Naive thymus-derived CD4-positive, alpha-beta T cell (primary cell): ENCODE measurements around the gene CALD1. TPM values are rescaled to one million over a fixed set of nuclear protein-coding genes. Genes with fewer than 3 reads are reported as not detected.
A peak's percentile ranks its signal among the peaks of the same experiment; 100 is the strongest.

ENCODE experiments used
- ATAC-seq: fragments of 150-1000 bp; cut with Tn5 transposase; 2 replicates; pipeline ENCODE4 v1.10.0; 2021; ENCODE audit warnings: mild to moderate bottlenecking, moderate library complexity
- CTCF ChIA-PET: fragments of 350-600 bp; sonication (Branson Sonifier 250); formaldehyde crosslinking; loops from one replicate; lab custom pipeline; 2021; ENCODE audit warnings: antibody characterized with exemption; lab: Charles Lee
- POLR2A ChIA-PET: fragments of 350-600 bp; sonication (Branson Sonifier 250); formaldehyde crosslinking; loops from one replicate; lab custom pipeline; 2021; ENCODE audit warnings: antibody characterized with exemption, inconsistent platforms; lab: Charles Lee
- DNase-seq, 9 donors: peaks; one replicate each; pipeline versions ENCODE4 v3.0.0 to v3.0.0-alpha.2; 2020 to 2022; ENCODE audit warnings: mixed read lengths in 1 of 9
- H3K27ac ChIP-seq: one replicate; pipeline ENCODE4 v1.7.0; 2013; ENCODE audit warnings: mild to moderate bottlenecking, low read depth, low read length, moderate library complexity
- H3K27me3 ChIP-seq, 2 donors: one replicate each; pipeline ENCODE4 v1.7.0; 2013; ENCODE audit warnings: low read length in 2 of 2, mild to moderate bottlenecking in 2 of 2, moderate library complexity in 2 of 2; ENCODE audit not compliant: control insufficient read depth in 2 of 2, insufficient read depth in 2 of 2
- H3K36me3 ChIP-seq, 3 experiments: 1 replicate in 2 of 3; 2 replicates in 1 of 3; pipeline ENCODE4 v1.7.0; 2013; ENCODE audit warnings: low read length in 3 of 3, mild to moderate bottlenecking in 3 of 3, moderate library complexity in 1 of 3; ENCODE audit not compliant: insufficient read depth in 3 of 3, control insufficient read depth in 2 of 3
- H3K4me1 ChIP-seq, 2 donors: one replicate each; pipeline ENCODE4 v1.7.0; 2013; ENCODE audit warnings: low read length in 2 of 2, mild to moderate bottlenecking in 2 of 2, moderate library complexity in 1 of 2; ENCODE audit not compliant: control insufficient read depth in 2 of 2, insufficient read depth in 2 of 2
- H3K4me3 ChIP-seq: 2 replicates; pipeline ENCODE4 v1.7.0; 2013; ENCODE audit warnings: mild to moderate bottlenecking, low read length
- H3K9me3 ChIP-seq, 3 experiments: 1 replicate in 2 of 3; 2 replicates in 1 of 3; pipeline ENCODE4 v1.7.0; 2013; ENCODE audit warnings: low read length in 3 of 3; ENCODE audit not compliant: control insufficient read depth in 2 of 3
- H3K27ac Mint-ChIP-seq, 9 donors: one replicate each; pipeline ENCODE4 v1.8.0; 2020 to 2022; ENCODE audit warnings: mixed read lengths in 9 of 9, mild to moderate bottlenecking in 8 of 9, moderate library complexity in 5 of 9, inconsistent platforms in 2 of 9
- H3K27me3 Mint-ChIP-seq, 5 donors: one replicate each; pipeline ENCODE4 v1.8.0; 2021 to 2022; ENCODE audit warnings: mixed read lengths in 5 of 5, mild to moderate bottlenecking in 1 of 5
- H3K36me3 Mint-ChIP-seq, 5 donors: one replicate each; pipeline ENCODE4 v1.8.0; 2020 to 2022; ENCODE audit warnings: mixed read lengths in 5 of 5, mild to moderate bottlenecking in 3 of 5, inconsistent platforms in 1 of 5
- H3K4me1 Mint-ChIP-seq, 7 donors: one replicate each; pipeline ENCODE4 v1.8.0; 2020 to 2022; ENCODE audit warnings: mixed read lengths in 7 of 7, mild to moderate bottlenecking in 3 of 7, inconsistent platforms in 1 of 7
- H3K4me3 Mint-ChIP-seq, 10 donors: one replicate each; pipeline ENCODE4 v1.8.0; 2020 to 2022; ENCODE audit warnings: mild to moderate bottlenecking in 10 of 10, mixed read lengths in 10 of 10, moderate library complexity in 6 of 10, inconsistent platforms in 2 of 10
- H3K9me3 Mint-ChIP-seq, 11 donors: one replicate each; pipeline ENCODE4 v1.8.0; 2020 to 2022; ENCODE audit warnings: mixed read lengths in 11 of 11, mild to moderate bottlenecking in 4 of 11, inconsistent platforms in 1 of 11, moderate library complexity in 1 of 11
- intact Hi-C, 2 donors: fragments of 100-400 bp; cut with micrococcal nuclease; formaldehyde crosslinking; loops; one replicate each; pipeline ENCODE4 v1.15.1; 2023
- polyA plus RNA-seq, 2 donors: library from polyadenylated mRNA; unstranded; fragments of 300-500 nt; fragmentation: Illumina TruSeq; gene quantifications; one replicate each; pipeline ENCODE4 v1.2.3, GENCODE V29; 2021
- total RNA-seq, 6 experiments: library from RNA in 5 of 6; stranded (reverse) in 5 of 6; gene quantifications; 1 replicate in 5 of 6; 2 replicates in 1 of 6; pipeline ENCODE4 v1.2.3 and lab custom pipeline; 2021 to 2026

Gene CALD1
- total and polyA plus RNA-seq, 7 experiments from 2014 or later: 0.27 to 2.0 (median 0.37) TPM; not detected in 1

- H3K27ac ChIP-seq: no peak overlapping the region
- ATAC-seq (no peak), DNase-seq (no peak)
- no peak overlapping the region for H3K4me3 ChIP-seq
- H3K9me3 ChIP-seq: no peaks in the 10 kb centered on the region
- no peaks in the 10 kb centered on the region for H3K4me1 ChIP-seq
- H3K27me3 Mint-ChIP-seq: no peaks in the 10 kb centered on the region
- no peak overlapping the region for H3K27ac Mint-ChIP-seq
- intact Hi-C loops: no loop called here
- ChIA-PET POLR2A (no interaction called here), CTCF (no interaction called here)
- H3K36me3 Mint-ChIP-seq: peaks cover 0 to 27% (median 12%) of the 10 kb centered on the region in 5 donors
- no peaks in the 10 kb centered on the region for H3K9me3 Mint-ChIP-seq
- no peaks in the 10 kb centered on the region for H3K36me3 ChIP-seq
- no peaks in the 10 kb centered on the region for H3K27me3 ChIP-seq
- H3K4me3 Mint-ChIP-seq: no peak overlapping the region
- H3K4me1 Mint-ChIP-seq: peaks cover 0 to 10% (median 0%) of the 10 kb centered on the region in 7 donors
These were observed 32.1 kb upstream of the CALD1 start for GRCh38 chr7:134747326-134747725.

- Histone ChIP-seq H3K27ac (no peak overlapping the region), H3K27me3 (no peaks in the 10 kb centered on the region), H3K4me3 (no peak overlapping the region), H3K4me1 (no peaks in the 10 kb centered on the region), H3K9me3 (no peaks in the 10 kb centered on the region), H3K36me3 (no peaks in the 10 kb centered on the region)
- Mint-ChIP-seq H3K4me1 (peaks cover 0 to 10% (median 0%) of the 10 kb centered on the region in 7 donors), H3K9me3 (no peaks in the 10 kb centered on the region), H3K4me3 (no peak overlapping the region), H3K36me3 (peaks cover 0 to 11% (median 4%) of the 10 kb centered on the region in 5 donors), H3K27ac (no peak overlapping the region), H3K27me3 (no peaks in the 10 kb centered on the region)
- ATAC-seq (peak; percentile 87), DNase-seq (peak; percentile 26 to 68 (median 49))
- ChIA-PET POLR2A (interaction anchor here (0.8 kb wide), 1 partner anchor 204 kb away, joined by 3 read pairs; no protein-coding TSS in a partner anchor), CTCF (interaction anchor here (0.7 to 8.7 kb wide), 6 partner anchors 11 to 235 kb away, joined by 3 to 86 read pairs (median 4); no protein-coding TSS in a partner anchor)
- intact Hi-C loops: loop anchor here (1.0 to 5.0 kb wide), 8 partner anchors 38 to 422 kb away; partner anchors contain the start of genes CYREN (in 2 of the 2) and BPGM (in 1 of the 2)
These were observed 29.1 kb upstream of the CALD1 start for GRCh38 chr7:134750083-134751062.

DNA sequence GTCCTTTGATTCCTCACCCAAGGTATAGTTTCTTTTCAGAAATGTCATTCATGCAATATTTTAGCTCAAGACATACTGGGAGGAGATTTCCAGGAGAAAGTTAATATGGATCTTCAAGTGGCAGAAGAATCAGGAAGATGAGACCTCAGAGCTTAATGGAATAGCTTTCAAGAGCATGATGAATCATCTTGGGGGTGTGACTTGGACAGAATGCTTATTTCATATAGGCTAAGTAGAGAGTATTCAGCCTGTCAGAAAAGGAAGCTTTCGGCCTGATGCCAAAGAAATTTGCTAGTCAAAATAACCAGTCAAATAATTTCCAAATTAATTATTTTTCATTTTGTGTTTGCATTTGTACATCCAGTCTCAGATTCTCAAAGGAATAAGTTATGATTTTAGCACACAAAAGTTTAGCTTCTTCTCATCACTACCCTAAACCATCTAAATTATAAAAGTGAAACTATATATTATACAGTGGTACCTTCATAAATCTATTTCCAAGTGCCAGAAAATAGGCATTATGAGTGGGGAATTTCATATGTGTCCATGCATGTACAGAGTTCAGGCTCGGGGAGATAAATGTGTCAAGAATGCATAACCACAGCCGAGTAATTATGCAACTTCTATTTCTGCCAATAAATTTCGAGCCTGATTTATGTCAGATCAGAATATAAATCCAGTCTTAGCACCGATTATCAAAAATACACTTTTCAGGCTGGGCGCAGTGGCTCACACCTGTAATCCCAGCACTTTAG lies 27.3 kb upstream of the CALD1 start:
- Mint-ChIP-seq H3K4me1 (peaks cover 0 to 10% (median 0%) of the 10 kb centered on the region in 7 donors), H3K27ac (no peak overlapping the region), H3K27me3 (no peaks in the 10 kb centered on the region), H3K36me3 (peaks cover 0 to under 1% (median 0%) of the 10 kb centered on the region in 5 donors), H3K9me3 (no peaks in the 10 kb centered on the region), H3K4me3 (no peak overlapping the region)
- Histone ChIP-seq H3K27ac (no peak overlapping the region), H3K4me3 (no peak overlapping the region), H3K27me3 (no peaks in the 10 kb centered on the region), H3K4me1 (no peaks in the 10 kb centered on the region), H3K36me3 (no peaks in the 10 kb centered on the region), H3K9me3 (no peaks in the 10 kb centered on the region)
- ChIA-PET CTCF (interaction anchor here (0.6 to 8.7 kb wide), 6 partner anchors 32 to 203 kb away, joined by 3 to 86 read pairs (median 4); no protein-coding TSS in a partner anchor), POLR2A (interaction anchor here (0.6 kb wide), 2 partner anchors 201 to 208 kb away, joined by 3 read pairs; no protein-coding TSS in a partner anchor)
- intact Hi-C loops: loop anchor here (5.0 kb wide), 3 partner anchors 40 to 420 kb away; partner anchors contain the start of gene CYREN (in 2 of the 2)
- DNase-seq (no peak), ATAC-seq (no peak)

DNA sequence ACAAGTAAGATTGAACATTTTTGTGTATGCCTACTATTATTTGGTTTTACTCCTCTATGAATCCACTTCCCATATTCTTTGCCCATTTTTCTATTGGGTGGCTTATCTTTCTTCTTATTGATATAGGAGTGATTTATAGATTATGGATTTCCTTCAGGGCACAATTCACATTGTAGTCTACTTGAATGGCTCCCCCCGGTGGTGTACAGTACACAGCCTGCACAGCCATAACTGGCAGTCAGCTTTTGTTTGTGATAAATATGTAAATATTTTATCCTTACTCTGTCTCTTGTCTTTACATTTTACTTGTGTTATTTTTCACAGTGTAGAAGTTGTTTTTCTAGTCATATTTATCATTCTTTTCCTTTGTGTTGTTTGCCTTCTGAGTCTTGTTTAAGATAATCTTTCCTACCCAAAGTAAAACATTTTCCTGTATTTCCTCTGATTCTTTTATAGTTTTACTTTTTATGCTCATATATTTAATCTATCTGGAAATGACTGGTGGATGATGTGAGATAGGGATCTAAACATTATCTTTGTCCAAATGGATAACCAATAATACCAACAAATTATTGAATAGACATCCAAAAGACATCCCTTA lies 23.9 kb upstream of the CALD1 start:
- peaks cover 0 to 6% (median 0%) of the 10 kb centered on the region in 3 experiments for H3K36me3 ChIP-seq
- POLR2A ChIA-PET: interaction anchor here (1.1 kb wide), 1 partner anchor 123 kb away, joined by 3 read pairs; no protein-coding TSS in a partner anchor
- peak in 6 of 9 donors; percentile 8 to 38 (median 29) for DNase-seq
- H3K4me3 ChIP-seq: no peak overlapping the region
- ATAC-seq: peak; percentile 38
- no peaks in the 10 kb centered on the region for H3K4me1 ChIP-seq
- H3K4me3 Mint-ChIP-seq: no peak overlapping the region
- peaks cover 2 to 11% (median 10%) of the 10 kb centered on the region in 7 donors for H3K4me1 Mint-ChIP-seq
- H3K27me3 Mint-ChIP-seq: no peaks in the 10 kb centered on the region
- intact Hi-C loops: loop anchor here (1.0 kb wide), 2 partner anchors 122 to 199 kb away; no protein-coding TSS in a partner anchor
- no peaks in the 10 kb centered on the region for H3K9me3 ChIP-seq
- H3K36me3 Mint-ChIP-seq: peaks cover 0 to 13% (median 6%) of the 10 kb centered on the region in 5 donors
- no peaks in the 10 kb centered on the region for H3K9me3 Mint-ChIP-seq
- no peaks in the 10 kb centered on the region for H3K27me3 ChIP-seq
- H3K27ac ChIP-seq: no peak overlapping the region
- H3K27ac Mint-ChIP-seq: peak overlapping the region in 1 of 9 donors; percentile 60
- CTCF ChIA-PET: interaction anchor here (1.1 to 8.7 kb wide), 3 partner anchors 9 to 123 kb away, joined by 5 to 86 read pairs (median 6); no protein-coding TSS in a partner anchor

DNA sequence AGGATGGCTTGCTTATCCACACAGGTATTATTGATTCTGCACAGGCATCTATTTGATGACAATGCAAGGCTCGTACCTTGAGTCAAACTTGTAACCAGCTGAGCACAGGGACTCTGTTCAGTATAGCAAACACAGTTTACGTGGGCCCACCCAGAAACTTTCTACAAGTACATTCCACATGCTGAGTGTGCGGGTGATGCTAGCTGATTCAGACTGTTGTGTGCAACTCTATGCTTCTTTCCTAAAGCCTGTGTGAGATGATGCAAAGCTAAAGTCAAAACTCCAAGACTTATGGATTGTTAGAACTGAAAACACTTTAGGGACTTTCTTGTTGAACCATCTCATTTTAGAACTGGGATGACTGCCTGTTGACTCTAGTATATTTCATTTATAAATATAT lies 21.5 kb upstream of the CALD1 start:
- H3K4me3 ChIP-seq: no peak overlapping the region
- peaks cover 0 to 6% (median 0%) of the 10 kb centered on the region in 3 experiments for H3K36me3 ChIP-seq
- H3K27ac ChIP-seq: no peak overlapping the region
- intact Hi-C loops: no loop called here
- no peaks in the 10 kb centered on the region for H3K4me1 ChIP-seq
- Mint-ChIP-seq H3K27me3 (no peaks in the 10 kb centered on the region), H3K4me3 (no peak overlapping the region), H3K36me3 (peaks cover 0 to 21% (median 7%) of the 10 kb centered on the region in 5 donors), H3K27ac (no peak overlapping the region), H3K4me1 (peaks cover 0 to 22% (median 17%) of the 10 kb centered on the region in 7 donors), H3K9me3 (no peaks in the 10 kb centered on the region)
- CTCF ChIA-PET: no interaction called here
- H3K27me3 ChIP-seq: no peaks in the 10 kb centered on the region
- no peak for DNase-seq
- no peak for ATAC-seq
- no peaks in the 10 kb centered on the region for H3K9me3 ChIP-seq
- POLR2A ChIA-PET: no interaction called here
